SK-N-SH (cell line): ENCODE results near the gene MAPK11. TPM values are rescaled to one million over a fixed set of nuclear protein-coding genes. Genes with fewer than 3 reads are reported as not detected.

Experiments
- CTCF ChIA-PET: fragments of 300-600, 350-600 bp; formaldehyde crosslinking; extraction: SDS; loops from one replicate; lab custom pipeline; 2021; lab: Yijun Ruan, JAX
- POLR2A ChIA-PET: fragments of 350-600 bp; sonication (Branson Sonifier 250); formaldehyde crosslinking; extraction: SDS; loops from one replicate; lab custom pipeline; 2020; ENCODE audit warnings: antibody characterized with exemption, inconsistent platforms; lab: Yijun Ruan, JAX
- DNase-seq: peaks from one replicate; pipeline ENCODE4 v3.0.0; 2012
- H2AFZ ChIP-seq: fragments of 200-600 bp; sonication (generic); 2 replicates; pipeline ENCODE4 v1.8.1; 2016; ENCODE audit warnings: antibody characterized with exemption, mild to moderate bottlenecking, low read depth
- H3F3A ChIP-seq: fragments of 200-600 bp; sonication (generic); replicated peaks from 2 replicates; pipeline ENCODE3; 2016; ENCODE audit warnings: antibody characterized with exemption, mild to moderate bottlenecking; ENCODE audit not compliant: insufficient read depth
- H3K27ac ChIP-seq, 2 experiments: fragments of 200-500 bp in 1 of 2; fragments of 200-600 bp in 1 of 2; sonication (Bioruptor generic) in 1 of 2; sonication (generic), shearing (Covaris generic) in 1 of 2; 2 replicates each; pipeline versions ENCODE4 v1.5.1 to v1.6.1; 2014 to 2016; ENCODE audit warnings: low read depth in 2 of 2, inconsistent platforms in 1 of 2, low read length in 1 of 2, mild to moderate bottlenecking in 1 of 2, mixed read lengths in 1 of 2
- H3K27me3 ChIP-seq: fragments of 200-600 bp; sonication (generic), shearing (Covaris generic); 2 replicates; pipeline ENCODE4 v1.6.1; 2016; ENCODE audit warnings: mixed run types; ENCODE audit not compliant: insufficient read depth
- H3K36me3 ChIP-seq, 2 experiments: fragments of 200-500 bp in 1 of 2; fragments of 200-600 bp in 1 of 2; sonication (Bioruptor generic) in 1 of 2; sonication (generic) in 1 of 2; replicated peaks in 1 of 2; 2 replicates each; pipeline versions ENCODE3 to v1.5.1; 2014 to 2016; ENCODE audit warnings: low read length in 1 of 2, mild to moderate bottlenecking in 1 of 2; ENCODE audit not compliant: insufficient read depth in 2 of 2, control insufficient read depth in 1 of 2
- H3K4me1 ChIP-seq, 2 experiments: fragments of 200-500 bp in 1 of 2; fragments of 200-600 bp in 1 of 2; sonication (Bioruptor generic) in 1 of 2; sonication (generic), shearing (Covaris generic) in 1 of 2; 2 replicates each; pipeline versions ENCODE4 v1.5.1 to v1.6.1; 2014 to 2016; ENCODE audit warnings: low read depth in 1 of 2, low read length in 1 of 2, mixed run types in 1 of 2; ENCODE audit not compliant: insufficient read depth in 2 of 2, control insufficient read depth in 1 of 2
- H3K4me2 ChIP-seq: fragments of 200-600 bp; sonication (generic), shearing (Covaris generic); 2 replicates; pipeline ENCODE4 v1.6.1; 2017; ENCODE audit warnings: mixed run types
- H3K4me3 ChIP-seq, 2 experiments: fragments of 200-500 bp in 1 of 2; fragments of 200-600 bp in 1 of 2; sonication (Bioruptor generic) in 1 of 2; sonication (generic), shearing (Covaris generic) in 1 of 2; 2 replicates each; pipeline versions ENCODE4 v1.5.1 to v1.8.1; 2014 to 2016; ENCODE audit warnings: low read depth in 2 of 2, inconsistent platforms in 1 of 2, low read length in 1 of 2, mild to moderate bottlenecking in 1 of 2, mixed read lengths in 1 of 2, moderate library complexity in 1 of 2
- H3K79me2 ChIP-seq: fragments of 200-600 bp; sonication (generic); 2 replicates; pipeline ENCODE4 v1.8.1; 2017; ENCODE audit warnings: mild to moderate bottlenecking; ENCODE audit not compliant: insufficient read depth
- H3K9ac ChIP-seq: fragments of 200-600 bp; sonication (generic); 2 replicates; pipeline ENCODE4 v1.6.1; 2017; ENCODE audit warnings: mixed run types
- H3K9me2 ChIP-seq: fragments of 200-600 bp; sonication (generic); 2 replicates; pipeline ENCODE4 v1.6.1; 2017; ENCODE audit warnings: mixed run types
- H3K9me3 ChIP-seq: fragments of 200-600 bp; sonication (generic); 2 replicates; pipeline ENCODE4 v1.6.1; 2017; ENCODE audit warnings: mixed run types, mild to moderate bottlenecking, moderate library complexity
- H4K20me1 ChIP-seq: fragments of 200-600 bp; sonication (generic); 2 replicates; pipeline ENCODE4 v1.6.1; 2017; ENCODE audit warnings: mild to moderate bottlenecking, mixed run types; ENCODE audit not compliant: insufficient read depth
- CHD2 ChIP-seq: fragments of 150-350 bp; IDR thresholded peaks from 2 replicates; pipeline ENCODE4 v1.6.1; 2018; ENCODE audit warnings: low read length; ENCODE audit not compliant: partially characterized antibody
- FOSL2 ChIP-seq: IDR thresholded peaks from 2 replicates; pipeline ENCODE4 v1.4.0; 2012; ENCODE audit warnings: low read depth, mild to moderate bottlenecking, moderate library complexity, borderline replicate concordance
- FOXM1 ChIP-seq: IDR thresholded peaks from 2 replicates; pipeline ENCODE4 v1.4.0; 2012; ENCODE audit warnings: low read depth, mild to moderate bottlenecking
- JUND ChIP-seq: IDR thresholded peaks from 2 replicates; pipeline ENCODE4 v1.4.0; 2012
- POLR2AphosphoS5 ChIP-seq: IDR thresholded peaks from 2 replicates; pipeline ENCODE4 v1.6.1; 2012; ENCODE audit warnings: low read depth, low read length
- RAD21 ChIP-seq: IDR thresholded peaks from 2 replicates; pipeline ENCODE4 v1.6.1; 2012; ENCODE audit warnings: mild to moderate bottlenecking, low read length
- TAF1 ChIP-seq: IDR thresholded peaks from 2 replicates; pipeline ENCODE4 v1.6.1; 2012; ENCODE audit warnings: low read depth, mild to moderate bottlenecking, low read length, moderate library complexity, borderline replicate concordance
- TCF12 ChIP-seq: IDR thresholded peaks from 2 replicates; pipeline ENCODE4 v1.4.0; 2012
- ZBTB33 ChIP-seq: IDR thresholded peaks from 2 replicates; pipeline ENCODE4 v1.4.0; 2012; ENCODE audit warnings: low read depth, borderline replicate concordance
- WGBS: methylation state at CpG from one replicate; pipeline ENCODE4 v1.1.6; 2017; ENCODE audit warnings: low lambda C conversion rate; 5-methylcytosine and 5-hydroxymethylcytosine counted together
- polyA plus RNA-seq, 3 experiments: library from polyadenylated mRNA; depleted of rRNA; stranded (reverse); fragments of >200 nt; gene quantifications; 2 replicates each; pipeline ENCODE4 v1.2.3, GENCODE V29; 2012

The MAPK11 gene
- polyA plus RNA-seq, 1 of the 3 experiments (the other 2 are of a cell fraction): 36.0 TPM

GRCh38 chr22:50246242-50247175 is 23.7 kb downstream of the MAPK11 start:
- peaks cover 21% of the 10 kb centered on the region for H3F3A ChIP-seq
- TF ChIP-seq ZBTB33: no peak
- TF ChIP-seq, all 33 proteins: peak for 0
- peak overlapping the region in 1 of 2 experiments; percentile 92; a peak in 1 of 4 replicates for H3K4me3 ChIP-seq
- H3K36me3 ChIP-seq: peaks cover 5 to 22% of the 10 kb centered on the region in 2 experiments
- no peaks in the 10 kb centered on the region for H3K9me3 ChIP-seq
- CTCF ChIA-PET: interaction anchor here (0.8 to 3.4 kb wide), 4 partner anchors 9 to 95 kb away, joined by 3 to 20 read pairs (median 4); partner anchors contain the start of gene DENND6B
- no peak overlapping the region; the same call in 1 of the 2 replicates for H3K4me2 ChIP-seq
- peaks cover 64% of the 10 kb centered on the region for H3K79me2 ChIP-seq
- POLR2A ChIA-PET: interaction anchor here (0.7 kb wide), 1 partner anchor 101 kb away, joined by 3 read pairs; no protein-coding TSS in a partner anchor
- H3K4me1 ChIP-seq: peaks cover 9 to 64% of the 10 kb centered on the region in 2 experiments; a peak in 2 of 4 replicates
- WGBS: 97% methylated on average over 9 of the region's 20 CpGs
- DNase-seq: no peak
- H3K9me2 ChIP-seq: no peaks in the 10 kb centered on the region
- H3K27ac ChIP-seq: no peak overlapping the region; a peak in 2 of 4 replicates
- H2AFZ ChIP-seq: no peak overlapping the region
- no peaks in the 10 kb centered on the region for H3K27me3 ChIP-seq
- H4K20me1 ChIP-seq: peaks cover 16% of the 10 kb centered on the region
- H3K9ac ChIP-seq: no peak overlapping the region

- H3K9me3 ChIP-seq: no peaks in the 10 kb centered on the region
- peak overlapping the region; percentile 84 for H3K9ac ChIP-seq
- H3K4me3 ChIP-seq: peak overlapping the region; percentile 84 to 92
- H3K4me2 ChIP-seq: peak overlapping the region; percentile 85
- peaks cover 5 to 22% of the 10 kb centered on the region in 2 experiments for H3K36me3 ChIP-seq
- no peaks in the 10 kb centered on the region for H3K27me3 ChIP-seq
- H3K27ac ChIP-seq: peak overlapping the region; percentile 81 to 96
- peaks cover 19% of the 10 kb centered on the region for H3F3A ChIP-seq
- H2AFZ ChIP-seq: peak overlapping the region; percentile 65; the same call in 1 of the 2 replicates
- H4K20me1 ChIP-seq: peaks cover 27% of the 10 kb centered on the region
- ChIA-PET CTCF (interaction anchor here (0.8 to 3.4 kb wide), 6 partner anchors 8 to 280 kb away, joined by 3 to 20 read pairs (median 4); partner anchors contain the start of genes DENND6B and SCO2), POLR2A (no interaction called here)
- TF ChIP-seq FOXM1: no peak
- TF ChIP-seq TCF12: no peak
- no peak for TF ChIP-seq FOSL2
- TF ChIP-seq RAD21: no peak
- TF ChIP-seq CHD2: no peak
- no peak for TF ChIP-seq JUND
- TF ChIP-seq ZBTB33: no peak; the same call in 1 of the 2 replicates
- no peak for TF ChIP-seq POLR2AphosphoS5
- TF ChIP-seq TAF1: no peak
- H3K79me2 ChIP-seq: peaks cover 75% of the 10 kb centered on the region
- 4% methylated on average over 30 of the region's 53 CpGs for WGBS
- no peaks in the 10 kb centered on the region for H3K9me2 ChIP-seq
- peak; percentile 86 for DNase-seq
- peaks cover 9 to 66% of the 10 kb centered on the region in 2 experiments; a peak in 2 of 4 replicates for H3K4me1 ChIP-seq
Observed at GRCh38 chr22:50245214-50246072, 24.7 kb downstream of the MAPK11 start.
